Activated CD4-positive, alpha-beta T cell treated with anti-CD3 and anti-CD28 coated beads for 4 hours (primary cell): ENCODE data around the gene SOX15.

Source experiments
- DNase-seq, 2 donors: peaks; one replicate each; pipeline ENCODE4 v3.0.0-alpha.2; 2020

The SOX15 gene

DNA sequence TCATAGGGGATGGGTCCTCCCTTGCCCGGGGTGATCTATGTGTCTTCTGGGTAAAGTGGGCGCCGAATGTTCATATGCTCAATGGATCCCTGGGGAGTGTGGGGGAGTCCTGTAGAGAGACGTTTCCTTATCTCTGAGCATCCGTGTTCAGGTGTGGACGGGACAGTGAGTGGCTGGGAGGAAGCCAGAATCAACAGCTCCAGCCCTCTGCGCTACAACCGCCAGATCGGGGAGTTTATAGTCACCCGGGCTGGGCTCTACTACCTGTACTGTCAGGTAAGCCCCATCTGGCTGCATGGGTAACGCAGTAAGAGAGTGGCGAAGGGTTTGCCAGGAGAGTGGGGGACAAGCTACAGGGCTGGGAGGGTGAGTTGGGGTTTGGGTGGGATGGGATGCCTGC lies 33.3 kb downstream of the SOX15 start:
- DNase-seq, result no peak

DNA sequence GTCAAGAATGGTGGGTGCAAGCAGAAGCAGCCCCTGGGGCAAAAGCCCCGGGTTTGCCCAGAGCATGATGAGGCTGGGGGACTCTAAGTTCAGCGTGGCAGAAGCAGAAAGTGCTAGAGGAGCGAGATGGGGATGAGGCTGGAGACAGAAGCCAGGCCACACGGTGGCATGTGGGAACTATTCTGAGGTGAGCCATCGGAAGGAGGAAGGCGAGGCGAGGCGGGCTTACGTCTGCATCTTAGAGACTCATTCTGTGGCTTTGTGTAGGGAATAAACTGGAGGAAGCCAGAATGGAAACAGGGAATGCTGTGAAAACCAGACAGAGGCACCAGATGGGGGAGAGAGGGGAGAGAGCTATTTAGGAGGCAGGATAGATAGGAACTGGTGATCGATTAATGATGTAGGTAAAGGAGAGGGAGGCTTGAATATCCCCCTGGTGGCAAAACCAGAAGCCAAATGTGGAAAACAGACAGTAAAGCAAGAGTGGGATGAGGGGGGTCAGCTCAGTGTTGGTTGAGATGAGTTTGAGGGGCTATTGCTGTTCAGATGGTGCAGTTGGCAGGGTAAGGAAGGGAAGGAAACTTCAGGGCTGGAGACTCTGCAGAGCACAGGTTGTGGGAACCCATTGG lies 34.5 kb downstream of the SOX15 start:
- no peak for DNase-seq

GRCh38 chr17:7553356-7553755 lies 36.5 kb downstream of the SOX15 start:
- DNase-seq, result no peak

DNA sequence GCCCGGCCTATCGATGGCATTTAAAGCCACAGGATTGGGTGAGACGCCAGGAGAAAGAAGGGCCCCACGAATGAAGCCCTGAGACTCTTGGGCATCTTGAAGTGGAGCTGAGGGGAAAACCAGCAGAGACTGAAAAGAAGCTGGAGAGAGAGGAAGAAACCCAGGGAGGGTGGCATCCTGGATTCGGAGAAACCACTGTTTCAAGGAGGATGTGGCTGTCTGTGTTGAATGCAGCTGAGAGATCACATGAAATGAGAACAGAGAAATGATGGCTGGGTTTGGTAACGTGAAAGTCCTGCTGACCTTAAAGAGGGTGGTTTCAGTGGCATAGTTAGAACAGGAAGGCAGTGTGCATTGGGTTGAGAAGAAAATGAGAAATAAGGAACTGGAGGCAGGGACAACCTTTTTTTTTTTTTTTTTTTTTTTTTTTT lies 37.3 kb downstream of the SOX15 start:
- DNase-seq, result no peak

DNA sequence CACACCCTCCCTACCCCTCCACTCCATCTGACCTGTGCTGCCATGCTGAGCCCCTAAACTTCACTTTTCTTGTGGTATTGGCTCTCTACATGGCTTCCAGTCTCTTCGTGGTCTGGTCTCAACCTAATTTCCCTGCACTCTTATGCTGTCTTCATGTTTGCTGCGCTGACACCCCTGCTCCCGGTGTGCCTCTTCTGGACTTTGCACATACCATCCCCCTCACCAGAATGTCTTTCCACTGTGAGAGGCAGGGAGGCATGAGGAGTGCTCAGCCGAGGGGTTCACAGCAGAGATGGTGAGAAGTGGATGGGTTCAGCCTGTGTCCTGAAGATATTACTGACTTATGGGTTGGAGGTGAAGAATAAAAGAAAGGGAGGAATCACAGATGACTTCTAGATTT lies 38.5 kb downstream of the SOX15 start:
- DNase-seq, result no peak

DNA sequence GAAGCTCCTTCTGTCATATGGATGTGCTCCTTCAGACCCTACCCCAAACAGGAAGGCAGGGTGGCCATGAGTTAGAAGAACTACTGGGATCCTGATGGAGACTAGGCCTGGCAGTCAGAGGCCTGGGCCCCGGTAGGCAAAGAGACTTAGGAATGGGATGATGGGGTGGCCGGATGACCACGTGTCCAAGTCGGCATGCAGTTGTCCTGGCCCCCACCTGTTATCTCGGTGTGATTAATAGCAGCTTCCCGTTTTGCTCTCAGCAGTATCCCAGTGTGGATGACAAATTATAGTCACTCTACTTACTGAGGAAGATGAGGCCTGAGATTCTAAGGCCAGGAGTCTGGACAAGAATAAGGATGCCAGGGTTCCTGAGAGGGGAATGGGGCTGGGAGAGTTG lies 39.5 kb downstream of the SOX15 start:
- no peak for DNase-seq

GRCh38 chr17:7549401-7550055 lies 40.4 kb downstream of the SOX15 start:
- peak; percentile 33 to 45 for DNase-seq

DNA sequence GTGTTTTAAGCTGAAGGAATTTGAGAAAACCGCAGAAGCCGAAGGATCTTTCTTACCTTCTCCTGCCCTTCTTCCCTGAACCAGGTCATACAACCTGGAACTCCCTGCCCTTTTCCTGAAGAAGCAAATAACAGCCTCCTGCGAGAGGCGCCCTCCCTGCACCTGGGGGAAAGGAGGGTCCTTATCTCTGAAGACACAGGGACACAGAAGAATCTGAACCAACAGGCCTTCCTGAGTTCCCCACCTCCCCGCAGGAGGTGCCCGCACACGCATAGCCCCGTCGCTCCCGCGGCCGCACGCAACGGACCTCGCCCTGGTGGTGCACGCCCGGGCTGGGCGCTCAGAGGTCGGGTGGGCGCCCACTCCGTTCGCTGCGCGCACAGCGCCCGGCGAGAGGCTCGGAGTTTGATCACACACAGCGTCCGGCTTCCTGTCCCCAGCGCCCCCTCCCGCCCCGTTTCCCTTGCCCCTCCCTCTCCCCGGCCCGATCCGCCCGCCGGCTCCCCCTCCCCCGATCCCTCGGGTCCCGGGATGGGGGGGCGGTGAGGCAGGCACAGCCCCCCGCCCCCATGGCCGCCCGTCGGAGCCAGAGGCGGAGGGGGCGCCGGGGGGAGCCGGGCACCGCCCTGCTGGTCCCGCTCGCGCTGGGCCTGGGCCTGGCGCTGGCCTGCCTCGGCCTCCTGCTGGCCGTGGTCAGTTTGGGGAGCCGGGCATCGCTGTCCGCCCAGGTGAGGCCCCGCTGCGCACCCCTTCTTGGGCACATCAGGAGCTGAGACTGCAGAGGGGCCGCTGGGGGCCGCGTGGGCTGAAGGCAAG lies 41.1 kb downstream of the SOX15 start, which contains the start of gene TNFSF12:
Gene TNFSF12 (plus strand): TSS at position 474 of the 816 bp plus-strand sequence. CDS start 96 bp downstream, at position 570.
- peak; percentile 38 to 54 for DNase-seq

DNA sequence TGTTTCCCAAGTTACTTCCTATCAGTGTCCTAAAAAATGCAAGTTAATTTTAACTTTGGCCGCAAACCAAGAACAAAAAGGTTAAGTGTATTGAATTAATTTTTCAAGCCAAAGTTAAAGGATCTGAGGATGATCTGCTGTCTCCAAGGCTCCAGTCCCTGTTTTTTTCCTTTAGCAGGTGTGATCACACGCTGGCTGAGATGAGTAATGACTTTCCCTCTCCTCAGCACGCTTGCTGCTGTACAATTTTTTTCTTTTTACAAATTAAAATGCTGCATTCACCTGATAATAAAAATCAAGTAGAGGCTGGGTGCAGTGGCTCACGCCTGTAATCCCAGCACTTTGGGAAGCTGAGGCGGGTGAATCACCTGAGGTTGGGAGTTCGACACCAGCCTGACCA lies 45.0 kb downstream of the SOX15 start:
- DNase-seq, result no peak

- DNase-seq, result no peak
Measured at GRCh38 chr17:7541074-7541621, 48.7 kb downstream of the SOX15 start.

DNA sequence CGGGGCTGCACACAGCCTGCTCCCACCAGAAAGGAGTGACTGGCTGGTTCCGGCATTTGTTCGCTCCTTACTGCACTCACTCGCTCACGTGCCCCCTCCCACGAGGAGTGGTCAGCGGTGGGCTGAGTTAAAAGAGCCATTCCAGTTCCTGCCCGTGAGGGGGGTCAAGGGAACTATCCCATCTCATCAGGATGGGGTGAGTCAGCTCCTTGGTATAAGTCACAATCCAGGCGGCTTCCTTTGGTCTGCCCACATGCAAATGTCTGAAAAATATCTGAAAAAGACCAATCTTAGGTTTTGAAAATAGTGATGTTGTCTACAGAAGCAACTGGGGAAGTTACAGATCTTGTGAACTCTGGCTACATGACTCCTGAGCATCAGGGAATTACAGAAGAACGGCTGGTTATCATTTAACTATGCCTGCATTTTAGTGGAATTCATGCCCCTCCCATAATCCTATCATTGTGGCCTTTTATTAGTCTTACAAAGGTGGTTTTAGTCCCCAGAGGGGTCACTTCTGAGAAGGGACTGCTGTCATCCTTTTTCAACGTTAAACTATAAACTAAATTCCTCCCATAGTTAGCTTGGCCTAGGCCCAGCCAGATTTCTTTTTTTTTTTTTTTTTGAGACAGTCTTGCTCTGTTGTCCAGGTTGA lies 50.9 kb downstream of the SOX15 start:
- no peak for DNase-seq
